ENCODE results near the gene TCEAL9. TPM values are rescaled to one million over a fixed set of nuclear protein-coding genes. Genes with fewer than 3 reads are reported as not detected.

TCEAL9 gene
- total RNA-seq, 1 donor from 2014 or later: 83.5 TPM

- H3K4me3 Mint-ChIP-seq (ENCODE audit: unreplicated experiment): no peak overlapping the region
- H3K4me1 Mint-ChIP-seq (ENCODE audit: low read depth): peaks cover 9% of the 10 kb centered on the region
- no peak for TF ChIP-seq CTCF (IDR thresholded peaks at IDR 0.05)
- H3K36me3 Mint-ChIP-seq (ENCODE audit: low read depth): peaks cover 7% of the 10 kb centered on the region
- H3K27ac Mint-ChIP-seq (ENCODE audit: unreplicated experiment): no peak overlapping the region
- no peaks in the 10 kb centered on the region for H3K27me3 Mint-ChIP-seq (ENCODE audit: low read depth)
- H3K9me3 Mint-ChIP-seq (ENCODE audit: low read depth): peaks cover 10% of the 10 kb centered on the region
- no peak for DNase-seq (ENCODE audit: low spot score)
Measured at GRCh38 chrX:103361798-103362197, 5.5 kb downstream of the TCEAL9 start.

GRCh38 chrX:103362474-103362873 is 6.2 kb downstream of the TCEAL9 start:
- DNase-seq (ENCODE audit: low spot score): no peak
- no peak for TF ChIP-seq CTCF (IDR thresholded peaks at IDR 0.05)
- H3K27ac Mint-ChIP-seq (ENCODE audit: unreplicated experiment): no peak overlapping the region

DNA sequence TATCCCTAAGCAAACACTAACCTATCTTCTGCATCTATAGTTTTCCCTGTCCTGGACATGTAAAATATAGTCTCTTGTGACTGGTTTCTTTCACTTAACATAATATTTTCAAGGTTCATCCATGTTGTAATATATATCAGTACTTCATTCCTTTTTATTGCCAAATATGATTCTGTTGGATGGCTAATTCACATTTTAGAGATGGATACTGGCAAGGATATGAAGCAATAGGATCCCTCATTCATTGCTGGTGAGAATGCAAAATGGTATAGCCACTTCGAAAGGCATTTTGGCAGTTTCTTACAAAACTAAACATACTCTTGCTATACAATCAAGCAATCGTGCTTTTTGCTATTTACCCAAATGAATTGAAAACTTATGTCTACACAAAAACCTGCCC is 6.7 kb downstream of the TCEAL9 start:
- Mint-ChIP-seq H3K9me3 (ENCODE audit: low read depth) (peaks cover 9% of the 10 kb centered on the region), H3K27ac (ENCODE audit: unreplicated experiment) (no peak overlapping the region), H3K27me3 (ENCODE audit: low read depth) (no peaks in the 10 kb centered on the region), H3K4me1 (ENCODE audit: low read depth) (peaks cover 10% of the 10 kb centered on the region), H3K4me3 (ENCODE audit: unreplicated experiment) (no peak overlapping the region), H3K36me3 (ENCODE audit: low read depth) (no peaks in the 10 kb centered on the region)
- TF ChIP-seq CTCF (IDR thresholded peaks at IDR 0.05): no peak
- no peak for DNase-seq (ENCODE audit: low spot score)

More at GRCh38 chrX:103362474-103362873, 6.2 kb downstream of the TCEAL9 start:
- Mint-ChIP-seq H3K4me1 (ENCODE audit: low read depth) (peaks cover 10% of the 10 kb centered on the region), H3K9me3 (ENCODE audit: low read depth) (peaks cover 12% of the 10 kb centered on the region), H3K36me3 (ENCODE audit: low read depth) (peaks cover 3% of the 10 kb centered on the region), H3K27me3 (ENCODE audit: low read depth) (no peaks in the 10 kb centered on the region), H3K4me3 (ENCODE audit: unreplicated experiment) (no peak overlapping the region)

GRCh38 chrX:103367502-103367901 is 11.2 kb downstream of the TCEAL9 start:
- Mint-ChIP-seq H3K27me3 (ENCODE audit: low read depth) (no peaks in the 10 kb centered on the region), H3K4me3 (ENCODE audit: unreplicated experiment) (no peak overlapping the region), H3K27ac (ENCODE audit: unreplicated experiment) (no peak overlapping the region), H3K4me1 (ENCODE audit: low read depth) (peaks cover 9% of the 10 kb centered on the region), H3K9me3 (ENCODE audit: low read depth) (peaks cover 5% of the 10 kb centered on the region), H3K36me3 (ENCODE audit: low read depth) (no peaks in the 10 kb centered on the region)
- TF ChIP-seq CTCF (IDR thresholded peaks at IDR 0.05): no peak
- no peak for DNase-seq (ENCODE audit: low spot score)

DNA sequence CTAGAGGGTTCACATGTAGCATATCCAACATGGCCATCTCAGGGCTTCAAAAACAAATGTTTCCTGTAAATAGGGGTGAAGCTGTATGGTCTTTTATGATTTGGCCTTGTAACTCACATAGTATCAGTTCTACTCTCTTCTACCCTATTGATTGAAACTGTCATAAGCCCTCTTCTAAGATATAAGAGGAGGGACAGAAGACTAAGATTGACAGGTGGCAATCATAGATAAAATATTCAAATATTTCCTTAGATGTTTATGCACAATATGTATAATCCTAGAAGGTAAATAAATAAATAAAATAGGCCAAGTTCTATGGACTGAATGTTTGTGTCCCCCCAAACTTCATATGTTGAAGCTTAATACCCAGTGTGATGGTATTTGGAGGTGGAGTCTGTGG is 13.2 kb downstream of the TCEAL9 start:
- H3K36me3 Mint-ChIP-seq (ENCODE audit: low read depth): no peaks in the 10 kb centered on the region
- peaks cover 5% of the 10 kb centered on the region for H3K9me3 Mint-ChIP-seq (ENCODE audit: low read depth)

More for the DNA sequence above, 13.2 kb downstream of the TCEAL9 start:
- DNase-seq (ENCODE audit: low spot score): no peak
- Mint-ChIP-seq H3K27me3 (ENCODE audit: low read depth) (no peaks in the 10 kb centered on the region), H3K27ac (ENCODE audit: unreplicated experiment) (no peak overlapping the region), H3K4me3 (ENCODE audit: unreplicated experiment) (no peak overlapping the region), H3K4me1 (ENCODE audit: low read depth) (peaks cover 9% of the 10 kb centered on the region)
- no peak for TF ChIP-seq CTCF (IDR thresholded peaks at IDR 0.05)

All from chondrocyte (in vitro differentiated cells).